Spleen (tissue), 11 donors: ENCODE results near the gene PTBP1. TPM values are rescaled to one million over a fixed set of nuclear protein-coding genes. Genes with fewer than 3 reads are reported as not detected.

Experiments used
- DNase-seq: peaks from one replicate; pipeline ENCODE4 v3.0.0-alpha.2; 2020
- H3K27ac ChIP-seq, 8 donors: fragments of 200-600 bp; sonication (generic) in 7 of 8; 1 replicate in 4 of 8; 2 replicates in 4 of 8; pipeline versions ENCODE4 v1.5.0 to v1.8.0; 2016 to 2021; ENCODE audit warnings: inconsistent platforms in 4 of 8, mild to moderate bottlenecking in 4 of 8, moderate library complexity in 1 of 8
- H3K27me3 ChIP-seq, 7 donors: fragments of 200-600 bp; sonication (generic) in 6 of 7; replicated peaks in 1 of 7; 1 replicate in 4 of 7; 2 replicates in 3 of 7; pipeline versions ENCODE4 v1.5.0 to v1.8.0; 2016 to 2021; ENCODE audit warnings: inconsistent platforms in 3 of 7, mild to moderate bottlenecking in 1 of 7
- H3K36me3 ChIP-seq, 6 donors: fragments of 200-600 bp; sonication (generic) in 5 of 6; 1 replicate in 4 of 6; 2 replicates in 2 of 6; pipeline versions ENCODE4 v1.5.0 to v1.8.0; 2016 to 2021; ENCODE audit warnings: inconsistent platforms in 2 of 6
- H3K4me1 ChIP-seq, 6 donors: fragments of 200-600 bp; sonication (generic) in 5 of 6; 1 replicate in 3 of 6; 2 replicates in 3 of 6; pipeline versions ENCODE4 v1.5.0 to v1.8.0; 2016 to 2021; ENCODE audit warnings: inconsistent platforms in 3 of 6
- H3K4me3 ChIP-seq, 8 donors: fragments of 200-600 bp; sonication (generic) in 7 of 8; 1 replicate in 4 of 8; 2 replicates in 4 of 8; pipeline versions ENCODE4 v1.5.0 to v1.8.0; 2016 to 2021; ENCODE audit warnings: inconsistent platforms in 4 of 8, mild to moderate bottlenecking in 4 of 8, moderate library complexity in 2 of 8
- H3K9me3 ChIP-seq, 8 donors: fragments of 200-600 bp; sonication (generic) in 7 of 8; 1 replicate in 4 of 8; 2 replicates in 4 of 8; pipeline versions ENCODE4 v1.5.0 to v1.8.0; 2016 to 2021; ENCODE audit warnings: inconsistent platforms in 4 of 8
- CTCF ChIP-seq, 11 experiments: fragments of 200-600 bp in 7 of 11; fragments of 450-650 bp in 4 of 11; sonication (generic) in 4 of 11; IDR thresholded peaks in 8 of 11; conservative IDR thresholded peaks in 3 of 11; 1 replicate in 7 of 11; 2 replicates in 4 of 11; pipeline versions ENCODE4 v1.4.0 to v1.8.0; 2016 to 2021; ENCODE audit warnings: antibody characterized with exemption in 11 of 11, inconsistent platforms in 4 of 11, mild to moderate bottlenecking in 1 of 11
- POLR2A ChIP-seq, 3 donors: fragments of 450-650 bp; IDR thresholded peaks; one replicate each; pipeline ENCODE4 v1.5.1; 2017; ENCODE audit warnings: antibody characterized with exemption in 3 of 3, mild to moderate bottlenecking in 1 of 3
- POLR2AphosphoS5 ChIP-seq, 3 donors: sonication (generic); formaldehyde crosslinking; IDR thresholded peaks; one replicate each; pipeline ENCODE4 v1.5.1; 2017; ENCODE audit warnings: antibody characterized with exemption in 3 of 3
- WGBS, 5 donors: extraction: QIAGEN DNeasy Blood & Tissue Kit in 3 of 5; methylation state at CpG; one replicate each; pipeline versions ENCODE4 v1.1.5 to v1.1.7; 2013 to 2018; 5-methylcytosine and 5-hydroxymethylcytosine counted together
- intact Hi-C: fragments of 100-400 bp; cut with DNase I; formaldehyde crosslinking; loops from one replicate; pipeline ENCODE4 v1.15.0; 2023; ENCODE audit warnings: low total_unique reads
- polyA plus RNA-seq, 3 donors: library from polyadenylated mRNA; stranded (reverse); fragments of 200-250 nt; gene quantifications; one replicate each; pipeline ENCODE4 v1.2.1, GENCODE V29; 2013
- total RNA-seq, 7 donors: library from RNA; depleted of rRNA in 3 of 7; stranded (reverse); fragments of >200 nt in 3 of 7; fragmentation: NEBNext Ultra II Directional in 4 of 7; extraction: Animal tissue kit (Norgen Biotek cat#: 25700) in 4 of 7; gene quantifications; one replicate each; pipeline versions ENCODE4 v1.1.0 to v1.2.1, GENCODE V29; 2016 to 2021
- donor health status: healthy with polysubstance abuse.
- donor health status: DM: no; HTN: no; CAD: no; lungs with moderate emphysema.
- donor health status: DM: no; HTN: no; CAD: no.
- donor health status: Bipolar disorder and iron deficiency.
- donor health status: healthy.
- donor health status: DM: no; HTN: no; CAD: no.
- donor health status: DM: yes; HTN: yes; CAD: no.

The PTBP1 gene
- total and polyA plus RNA-seq, 10 donors = 89.9 to 305 (median 176) TPM

GRCh38 chr19:772730-773436 lies 24.4 kb upstream of the PTBP1 start:
- Histone ChIP-seq H3K9me3 (no peaks in the 10 kb centered on the region), H3K4me3 (no peak overlapping the region), H3K27ac (no peak overlapping the region), H3K4me1 (peaks cover 0 to 14% (median 11%) of the 10 kb centered on the region in 6 donors), H3K27me3 (peaks cover 0 to 12% (median 0%) of the 10 kb centered on the region in 7 donors), H3K36me3 (no peaks in the 10 kb centered on the region)
- TF ChIP-seq POLR2A (IDR thresholded peaks at IDR 0.05) (no peak), POLR2AphosphoS5 (IDR thresholded peaks at IDR 0.05) (no peak), CTCF (IDR thresholded peaks at IDR 0.05 in 8 of 11, conservative IDR thresholded peaks at IDR 0.05 in 3 of 11) (no peak)
- DNase-seq = no peak
- 71 to 83% (median 82%) methylated on average over 16 to 18 of the region's 18 CpGs for WGBS, 5 donors
- intact Hi-C loops = loop anchor here (10.0 kb wide), 1 partner anchor 82 kb away; the partner anchor contains the start of genes CFD and ELANE

DNA sequence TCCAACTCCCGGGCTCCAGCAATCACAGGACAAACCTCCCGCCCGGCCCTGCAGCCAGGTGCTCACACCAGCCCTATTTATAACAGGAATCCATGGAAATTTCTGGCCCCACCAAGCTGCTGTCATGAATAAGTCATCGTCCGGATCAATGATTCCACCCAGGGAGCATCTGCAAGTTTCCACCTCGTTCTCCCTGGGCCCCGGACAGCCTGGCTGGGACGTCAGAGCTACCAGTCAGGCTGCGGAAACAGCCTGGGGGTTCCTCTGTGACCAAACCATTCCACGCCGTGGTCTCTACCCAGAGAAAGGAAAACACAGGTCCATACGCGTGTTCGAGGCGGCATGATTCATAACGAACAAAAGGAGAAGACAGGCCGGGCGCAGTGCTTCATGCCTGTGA lies 20.7 kb upstream of the PTBP1 start:
- peaks cover 0 to 9% (median 0%) of the 10 kb centered on the region in 6 donors for H3K4me1 ChIP-seq
- 90 to 94% (median 92%) methylated on average over 15 to 18 of the region's 18 CpGs for WGBS, 5 donors
- no peak overlapping the region for H3K27ac ChIP-seq
- H3K27me3 ChIP-seq = peaks cover 0 to 4% (median 0%) of the 10 kb centered on the region in 7 donors
- H3K4me3 ChIP-seq = no peak overlapping the region
- intact Hi-C loops = loop anchor here (10.0 kb wide), 1 partner anchor 78 kb away; the partner anchor contains the start of genes CFD and ELANE
- TF ChIP-seq POLR2A (IDR thresholded peaks at IDR 0.05) (no peak), CTCF (IDR thresholded peaks at IDR 0.05 in 8 of 11, conservative IDR thresholded peaks at IDR 0.05 in 3 of 11) (no peak), POLR2AphosphoS5 (IDR thresholded peaks at IDR 0.05) (no peak)
- no peak for DNase-seq
- H3K9me3 ChIP-seq = no peaks in the 10 kb centered on the region
- no peaks in the 10 kb centered on the region for H3K36me3 ChIP-seq

DNA sequence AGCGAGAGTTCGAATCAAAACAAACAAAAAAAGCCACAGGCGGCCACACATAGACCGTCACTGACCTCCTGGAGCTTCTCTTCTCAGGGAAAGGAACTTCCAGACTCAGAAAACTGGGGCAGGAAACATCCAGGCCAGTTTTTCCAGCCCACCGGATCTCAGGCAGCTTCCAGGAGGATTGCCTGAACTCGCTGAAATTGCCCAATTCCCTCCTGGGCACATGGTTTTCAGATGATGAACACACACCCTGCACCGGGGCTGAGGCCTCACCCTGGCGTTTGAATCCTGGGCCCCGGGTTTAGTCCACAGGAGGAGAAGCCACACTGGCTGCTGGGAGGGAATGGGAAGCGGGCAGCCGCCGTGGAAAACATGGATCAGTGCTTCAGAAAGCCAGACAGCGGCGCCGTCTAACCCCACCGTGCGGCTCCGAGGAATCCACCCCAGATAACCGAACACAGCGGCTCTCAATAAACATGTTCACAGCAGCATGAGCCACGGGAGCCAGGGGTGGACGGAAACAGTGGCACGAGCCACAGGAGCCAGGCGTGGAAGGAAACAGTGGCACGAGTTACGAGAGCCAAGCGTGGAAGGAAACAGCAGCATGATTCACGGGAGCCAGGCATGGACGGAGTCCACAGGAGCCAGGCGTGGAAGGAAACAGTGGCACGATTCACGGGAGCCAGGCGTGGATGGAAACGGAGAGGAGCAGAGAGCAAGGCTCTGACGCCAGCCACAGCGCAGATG lies 18.2 kb upstream of the PTBP1 start:
- WGBS, 5 donors = 64 to 72% (median 67%) methylated on average over 36 of the region's 36 CpGs

More for the DNA sequence above, 18.2 kb upstream of the PTBP1 start:
- DNase-seq = no peak
- Histone ChIP-seq H3K4me1 (peaks cover 0 to 30% (median 18%) of the 10 kb centered on the region in 6 donors), H3K27me3 (peaks cover 0 to 8% (median 0%) of the 10 kb centered on the region in 7 donors), H3K4me3 (no peak overlapping the region), H3K36me3 (no peaks in the 10 kb centered on the region), H3K9me3 (no peaks in the 10 kb centered on the region), H3K27ac (peak overlapping the region in 4 of 8 donors; percentile 10 to 50 (median 28))
- intact Hi-C loops = loop anchor here (10.0 kb wide), 1 partner anchor 76 kb away; the partner anchor contains the start of genes CFD and ELANE
- TF ChIP-seq POLR2AphosphoS5 (IDR thresholded peaks at IDR 0.05) (peak in 2 of 3 donors; percentile 11 to 25), CTCF (IDR thresholded peaks at IDR 0.05 in 8 of 11, conservative IDR thresholded peaks at IDR 0.05 in 3 of 11) (no peak)
